Measurements from ENCODE around the gene CFAP99.

The CFAP99 gene

GRCh38 chr4:2402941-2403340, 15.8 kb upstream of the CFAP99 start:
- Histone ChIP-seq H3K36me3 (no peaks in the 10 kb centered on the region), H3K4me1 (peaks cover 0 to 19% (median 13%) of the 10 kb centered on the region in 4 donors), H3K27ac (no peak overlapping the region), H3K9me3 (no peaks in the 10 kb centered on the region), H3K4me3 (no peak overlapping the region), H3K27me3 (peaks cover 0 to 4% of the 10 kb centered on the region in 2 donors)
- DNase-seq, result no peak
- no peak for TF ChIP-seq CTCF (IDR thresholded peaks at IDR 0.05)
- intact Hi-C loops (cut with DNase I; ENCODE audit: low total_unique reads), result no loop called here

DNA sequence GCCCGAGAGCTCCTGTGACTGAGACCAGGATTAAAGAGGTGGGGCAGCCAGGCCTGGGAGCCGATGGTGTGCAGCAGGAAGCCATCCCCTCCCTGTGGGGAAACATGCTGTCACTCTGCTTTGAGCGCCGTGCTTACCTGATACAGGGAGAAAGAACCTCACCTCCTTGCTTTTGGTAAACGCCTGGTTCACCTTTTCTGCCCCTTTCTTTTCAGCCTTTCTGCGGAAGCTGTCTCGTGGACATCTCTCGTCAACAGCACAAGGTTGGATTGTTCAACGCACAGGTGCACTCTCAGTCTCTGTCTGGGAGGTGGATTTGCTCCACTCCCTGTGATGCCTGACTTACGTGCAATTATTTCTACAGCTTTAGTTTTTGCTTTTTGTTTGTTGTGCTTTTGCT, 12.3 kb upstream of the CFAP99 start:
- intact Hi-C loops (cut with DNase I; ENCODE audit: low total_unique reads), result no loop called here
- TF ChIP-seq CTCF (IDR thresholded peaks at IDR 0.05), result no peak
- H3K27me3 ChIP-seq, result peaks cover 0 to 6% of the 10 kb centered on the region in 2 donors
- H3K9me3 ChIP-seq, result no peaks in the 10 kb centered on the region
- peaks cover 0 to 16% (median 13%) of the 10 kb centered on the region in 4 donors for H3K4me1 ChIP-seq
- no peak for DNase-seq
- no peak overlapping the region for H3K4me3 ChIP-seq
- H3K27ac ChIP-seq, result no peak overlapping the region
- no peaks in the 10 kb centered on the region for H3K36me3 ChIP-seq

GRCh38 chr4:2406920-2407319, 11.8 kb upstream of the CFAP99 start:
- Histone ChIP-seq H3K4me3 (no peak overlapping the region), H3K27me3 (peaks cover 0 to 6% of the 10 kb centered on the region in 2 donors), H3K4me1 (peaks cover 0 to 11% (median 8%) of the 10 kb centered on the region in 4 donors), H3K9me3 (no peaks in the 10 kb centered on the region), H3K27ac (no peak overlapping the region), H3K36me3 (no peaks in the 10 kb centered on the region)
- DNase-seq, result no peak
- intact Hi-C loops (cut with DNase I; ENCODE audit: low total_unique reads), result no loop called here
- no peak for TF ChIP-seq CTCF (IDR thresholded peaks at IDR 0.05)

DNA sequence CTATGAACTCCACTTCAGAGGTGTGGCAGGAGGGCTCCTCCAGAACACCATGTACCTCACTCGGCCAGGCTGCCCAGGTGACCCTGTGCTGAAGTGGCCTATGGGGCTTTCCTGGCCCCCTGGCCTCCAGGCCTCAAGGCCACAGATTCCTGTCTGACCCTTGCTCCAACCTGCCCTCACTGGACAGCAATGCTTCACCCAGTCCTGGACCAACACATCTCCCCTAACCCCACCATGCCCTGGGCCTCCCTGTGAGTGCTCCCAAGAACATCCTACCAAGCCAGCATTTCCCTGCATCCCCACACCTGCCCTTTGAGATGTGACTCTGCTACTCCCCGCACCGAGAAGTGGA, 10.8 kb upstream of the CFAP99 start:
- Histone ChIP-seq H3K9me3 (no peaks in the 10 kb centered on the region), H3K4me3 (no peak overlapping the region), H3K27me3 (peaks cover 0 to 6% of the 10 kb centered on the region in 2 donors), H3K4me1 (peaks cover 0 to 6% (median 6%) of the 10 kb centered on the region in 4 donors), H3K27ac (no peak overlapping the region), H3K36me3 (no peaks in the 10 kb centered on the region)
- DNase-seq, result no peak
- intact Hi-C loops (cut with DNase I; ENCODE audit: low total_unique reads), result no loop called here
- TF ChIP-seq CTCF (IDR thresholded peaks at IDR 0.05), result no peak

GRCh38 chr4:2408401-2408958, 10.3 kb upstream of the CFAP99 start:
- no peak for DNase-seq

More at GRCh38 chr4:2408401-2408958, 10.3 kb upstream of the CFAP99 start:
- peaks cover 0 to 3% of the 10 kb centered on the region in 2 donors for H3K27me3 ChIP-seq
- no peaks in the 10 kb centered on the region for H3K9me3 ChIP-seq
- H3K27ac ChIP-seq, result no peak overlapping the region
- peaks cover 0 to 12% (median 11%) of the 10 kb centered on the region in 4 donors for H3K4me1 ChIP-seq
- H3K4me3 ChIP-seq, result no peak overlapping the region
- intact Hi-C loops (cut with DNase I; ENCODE audit: low total_unique reads), result no loop called here
- no peak for TF ChIP-seq CTCF (IDR thresholded peaks at IDR 0.05)
- no peaks in the 10 kb centered on the region for H3K36me3 ChIP-seq
